Tibial artery (tissue), 4 donors: ENCODE results near the gene POLG2.
"Not testable (repeated sequence)": the region's sequence is repeated elsewhere in the genome, so short reads cannot be mapped to it uniquely, and the experiment has no call there.

ENCODE experiments used
- DNase-seq, 2 donors: peaks; one replicate each; pipeline ENCODE4 v3.0.0-alpha.2; 2019
- H3K27ac ChIP-seq, 2 donors: fragments of 200-600 bp; sonication (generic) in 1 of 2; 1 replicate in 1 of 2; 2 replicates in 1 of 2; pipeline ENCODE4 v1.5.1; 2018 to 2019; ENCODE audit warnings: mild to moderate bottlenecking in 1 of 2
- H3K27me3 ChIP-seq, 2 donors: fragments of 200-600 bp; sonication (generic) in 1 of 2; one replicate each; pipeline versions ENCODE4 v1.5.1 to v1.6.0; 2016 to 2019
- H3K36me3 ChIP-seq, 3 donors: fragments of 200-600 bp; sonication (generic) in 2 of 3; one replicate each; pipeline ENCODE4 v1.5.1; 2016 to 2019; ENCODE audit warnings: mild to moderate bottlenecking in 2 of 3
- H3K4me1 ChIP-seq, 4 donors: fragments of 200-600 bp; sonication (generic) in 2 of 4; 1 replicate in 3 of 4; 2 replicates in 1 of 4; pipeline ENCODE4 v1.5.1; 2016 to 2019
- H3K4me3 ChIP-seq, 2 donors: fragments of 200-600 bp; sonication (generic) in 1 of 2; 1 replicate in 1 of 2; 2 replicates in 1 of 2; pipeline ENCODE4 v1.5.1; 2018 to 2019; ENCODE audit warnings: mild to moderate bottlenecking in 2 of 2
- H3K9me3 ChIP-seq, 3 donors: fragments of 200-600 bp; sonication (generic) in 1 of 3; one replicate each; pipeline ENCODE4 v1.5.1; 2016 to 2019
- CTCF ChIP-seq, 2 experiments: fragments of 200-600 bp in 1 of 2; fragments of 450-650 bp in 1 of 2; IDR thresholded peaks; one replicate each; pipeline ENCODE4 v1.5.1; 2017 to 2019; ENCODE audit warnings: antibody characterized with exemption in 2 of 2, mild to moderate bottlenecking in 1 of 2, moderate library complexity in 1 of 2
- intact Hi-C: fragments of 100-400 bp; cut with DNase I; formaldehyde crosslinking; loops from one replicate; pipeline ENCODE4 v1.15.0; 2023; ENCODE audit warnings: low total_unique reads

The POLG2 gene

GRCh38 chr17:64443086-64443760, 53.6 kb downstream of the POLG2 start:
- TF ChIP-seq CTCF (IDR thresholded peaks at IDR 0.05), result no peak
- H3K27ac ChIP-seq, result no peak overlapping the region
- H3K27me3 ChIP-seq, result no peaks in the 10 kb centered on the region
- no peak overlapping the region for H3K4me3 ChIP-seq
- no peak for DNase-seq
- peaks cover 0 to 2% (median 0%) of the 10 kb centered on the region in 3 donors for H3K9me3 ChIP-seq
- intact Hi-C loops, result no loop called here
- H3K36me3 ChIP-seq, result no peaks in the 10 kb centered on the region
- H3K4me1 ChIP-seq, result no peaks in the 10 kb centered on the region

GRCh38 chr17:64442541-64442971, 54.3 kb downstream of the POLG2 start:
- Histone ChIP-seq H3K4me1 (no peaks in the 10 kb centered on the region), H3K27me3 (no peaks in the 10 kb centered on the region), H3K9me3 (peaks cover 0 to 8% (median 6%) of the 10 kb centered on the region in 3 donors), H3K4me3 (no peak overlapping the region), H3K36me3 (peaks cover 0 to 4% (median 0%) of the 10 kb centered on the region in 3 donors), H3K27ac (no peak overlapping the region)
- no peak for TF ChIP-seq CTCF (IDR thresholded peaks at IDR 0.05)
- no peak for DNase-seq
- intact Hi-C loops, result no loop called here

GRCh38 chr17:64441772-64442540, 54.9 kb downstream of the POLG2 start:
- peak; percentile 58 to 70 for DNase-seq
- Histone ChIP-seq H3K9me3 (peaks cover 0 to 9% (median 6%) of the 10 kb centered on the region in 3 donors), H3K36me3 (peaks cover 0 to 4% (median 0%) of the 10 kb centered on the region in 3 donors), H3K4me1 (no peaks in the 10 kb centered on the region), H3K27ac (no peak overlapping the region), H3K4me3 (no peak overlapping the region), H3K27me3 (no peaks in the 10 kb centered on the region)
- intact Hi-C loops, result no loop called here
- TF ChIP-seq CTCF (IDR thresholded peaks at IDR 0.05), result no peak

- no peak for TF ChIP-seq CTCF (IDR thresholded peaks at IDR 0.05)
- Histone ChIP-seq H3K27me3 (no peaks in the 10 kb centered on the region), H3K27ac (no peak overlapping the region), H3K4me1 (no peaks in the 10 kb centered on the region), H3K9me3 (peaks cover 0 to 9% (median 6%) of the 10 kb centered on the region in 3 donors), H3K36me3 (peaks cover 0 to 4% (median 0%) of the 10 kb centered on the region in 3 donors), H3K4me3 (no peak overlapping the region)
- no peak for DNase-seq
- intact Hi-C loops, result no loop called here
Measured at GRCh38 chr17:64439956-64440355, 56.9 kb downstream of the POLG2 start.

- H3K27ac ChIP-seq, H3K4me3 ChIP-seq, H3K36me3 ChIP-seq, intact Hi-C loops, H3K4me1 ChIP-seq, H3K9me3 ChIP-seq, DNase-seq, H3K27me3 ChIP-seq: not testable (repeated sequence)
Measured at GRCh38 chr17:64439521-64439920, 57.3 kb downstream of the POLG2 start.

GRCh38 chr17:64437944-64438525, 58.8 kb downstream of the POLG2 start:
- no peak for DNase-seq
- H3K4me3 ChIP-seq, result no peak overlapping the region
- peaks cover 0 to 4% (median 0%) of the 10 kb centered on the region in 3 donors for H3K36me3 ChIP-seq
- no peaks in the 10 kb centered on the region for H3K27me3 ChIP-seq
- no peak overlapping the region for H3K27ac ChIP-seq
- H3K9me3 ChIP-seq, result peaks cover 0 to 9% (median 6%) of the 10 kb centered on the region in 3 donors
- no peaks in the 10 kb centered on the region for H3K4me1 ChIP-seq
- no peak for TF ChIP-seq CTCF (IDR thresholded peaks at IDR 0.05)
- intact Hi-C loops, result no loop called here
